Keratinocyte (primary cell): ENCODE data around the gene PLCXD1. TPM values are rescaled to one million over a fixed set of nuclear protein-coding genes. Genes with fewer than 3 reads are reported as not detected.
"Not testable (repeated sequence)": the region's sequence is repeated elsewhere in the genome, so short reads cannot be mapped to it uniquely, and the experiment has no call there.

Experiments used
- DNase-seq: peaks from one replicate; pipeline ENCODE4 v3.0.0-alpha.2; 2011; ENCODE audit warnings: low read depth, missing footprints, low spot score
- FAIRE-seq: peaks from 2 replicates; lab custom pipeline; 2011; peaks lifted over from hg19 to GRCh38; lab: Jason Lieb, UNC
- H2AFZ ChIP-seq: 2 replicates; pipeline ENCODE4 v1.6.0; 2012; ENCODE audit warnings: low read length, control low read depth, inconsistent platforms; ENCODE audit not compliant: control insufficient read depth
- H3K27ac ChIP-seq: 2 replicates; pipeline ENCODE4 v1.5.1; 2011; ENCODE audit warnings: low read length; ENCODE audit not compliant: control insufficient read depth, insufficient read depth
- H3K27me3 ChIP-seq: 3 replicates; pipeline ENCODE4 v1.6.0; 2011; ENCODE audit warnings: low read length; ENCODE audit not compliant: control insufficient read depth, insufficient read depth; ENCODE audit errors: extremely low read depth
- H3K36me3 ChIP-seq, 2 experiments: 2 replicates in 1 of 2; 3 replicates in 1 of 2; pipeline ENCODE4 v1.5.1; 2011; ENCODE audit warnings: low read length in 2 of 2, mild to moderate bottlenecking in 1 of 2; ENCODE audit not compliant: control insufficient read depth in 2 of 2, insufficient read depth in 2 of 2; ENCODE audit errors: extremely low read depth in 1 of 2
- H3K4me1 ChIP-seq: 3 replicates; pipeline ENCODE4 v1.5.1; 2011; ENCODE audit warnings: low read length; ENCODE audit not compliant: control insufficient read depth, insufficient read depth; ENCODE audit errors: extremely low read depth
- H3K4me2 ChIP-seq: 3 replicates; pipeline ENCODE4 v1.6.0; 2011; ENCODE audit warnings: low read depth, low read length; ENCODE audit not compliant: control insufficient read depth, insufficient read depth; ENCODE audit errors: extremely low read depth
- H3K4me3 ChIP-seq, 3 experiments: fragments of 200-600 bp in 1 of 3; sonication (generic) in 1 of 3; 2 replicates in 2 of 3; 3 replicates in 1 of 3; pipeline ENCODE4 v1.5.1; 2011 to 2016; ENCODE audit warnings: low read length in 3 of 3, mild to moderate bottlenecking in 3 of 3, control low read depth in 2 of 3, inconsistent platforms in 1 of 3, low read depth in 1 of 3, mixed read lengths in 1 of 3, mixed run types in 1 of 3, moderate library complexity in 1 of 3; ENCODE audit not compliant: control insufficient read depth in 2 of 3, insufficient read depth in 2 of 3; ENCODE audit errors: extremely low read depth in 1 of 3
- H3K79me2 ChIP-seq: 2 replicates; pipeline ENCODE4 v1.6.0; 2012; ENCODE audit warnings: low read length; ENCODE audit not compliant: control insufficient read depth, insufficient read depth
- H3K9ac ChIP-seq: 3 replicates; pipeline ENCODE4 v1.6.0; 2011; ENCODE audit warnings: low read length; ENCODE audit not compliant: control insufficient read depth, insufficient read depth; ENCODE audit errors: extremely low read depth
- H3K9me1 ChIP-seq: 3 replicates; pipeline ENCODE4 v1.6.0; 2011; ENCODE audit warnings: low read length; ENCODE audit not compliant: control insufficient read depth, insufficient read depth; ENCODE audit errors: extremely low read depth
- H3K9me3 ChIP-seq: 2 replicates; pipeline ENCODE4 v1.5.1; 2012; ENCODE audit warnings: low read depth, low read length; ENCODE audit not compliant: control insufficient read depth
- H4K20me1 ChIP-seq: 3 replicates; pipeline ENCODE4 v1.6.0; 2011; ENCODE audit warnings: low read length; ENCODE audit not compliant: control insufficient read depth, insufficient read depth; ENCODE audit errors: extremely low read depth
- EZH2 ChIP-seq: IDR thresholded peaks from one replicate; pipeline ENCODE4 v1.6.1; 2012; ENCODE audit warnings: inconsistent platforms, mild to moderate bottlenecking, low read length, moderate library complexity
- dilution Hi-C: fragments of 300-500 bp; cut with MboI; formaldehyde crosslinking; loops from one replicate; pipeline ENCODE4 v1.7.0; 2020; ENCODE audit warnings: low sequenced_read_pairs; ENCODE audit not compliant: extremely low pct_ligation_motif_present
- polyA plus RNA-seq, 5 experiments: library from polyadenylated mRNA; depleted of rRNA in 3 of 5; stranded (reverse) in 3 of 5; stranded (forward) in 1 of 5; unstranded in 1 of 5; fragments of >200 nt; gene quantifications; 1 replicate in 1 of 5; 2 replicates in 3 of 5; 3 replicates in 1 of 5; pipeline versions ENCODE4 v1.2.1 to v1.2.3, GENCODE V29; 2011 to 2012; ENCODE audit warnings: missing spikeins in 2 of 5, low read depth in 1 of 5, low replicate concordance in 1 of 5
- TF ChIP-seq, protein P1 (sequence below), 3 experiments: IDR thresholded peaks in 1 of 3; conservative IDR thresholded peaks in 1 of 3; optimal IDR thresholded peaks in 1 of 3; 2 replicates in 2 of 3; 3 replicates in 1 of 3; pipeline versions ENCODE3 to v1.5.1; 2011; ENCODE audit warnings: low read length in 3 of 3, mild to moderate bottlenecking in 3 of 3, moderate library complexity in 2 of 3, control low read depth in 1 of 3, inconsistent platforms in 1 of 3; ENCODE audit not compliant: insufficient read depth in 2 of 3; ENCODE audit errors: extremely low read depth in 1 of 3

The PLCXD1 gene
- polyA plus RNA-seq, 1 donor (not counting 4 experiments of a cell fraction or from before 2014, with no cell fraction given): 6.3 TPM

DNA sequence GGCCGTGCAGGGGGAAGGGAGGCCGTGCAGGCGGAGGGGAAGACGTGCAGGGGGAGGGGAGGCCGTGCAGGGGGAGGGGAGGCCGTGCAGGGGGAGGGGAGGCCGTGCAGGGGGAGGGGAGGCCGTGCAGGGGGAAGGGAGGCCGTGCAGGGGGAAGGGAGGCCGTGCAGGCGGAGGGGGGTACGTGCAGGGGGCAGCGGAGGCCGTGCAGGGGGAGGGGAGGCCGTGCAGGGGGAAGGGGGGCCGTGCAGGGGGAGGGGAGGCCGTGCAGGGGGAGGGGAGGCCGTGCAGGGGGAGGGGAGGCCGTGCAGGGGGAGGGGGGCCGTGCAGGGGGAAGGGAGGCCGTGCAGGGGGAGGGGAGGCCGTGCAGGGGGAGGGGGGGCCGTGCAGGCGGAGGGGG lies 459 bp upstream of the PLCXD1 start:
- DNase-seq, H3K9me1 ChIP-seq, H3K4me3 ChIP-seq, H2AFZ ChIP-seq, H4K20me1 ChIP-seq, H3K9me3 ChIP-seq, FAIRE-seq, H3K4me2 ChIP-seq, H3K27ac ChIP-seq, H3K4me1 ChIP-seq, H3K79me2 ChIP-seq, H3K27me3 ChIP-seq, dilution Hi-C loops, H3K9ac ChIP-seq: not testable (repeated sequence)
- H3K36me3 ChIP-seq: peaks cover 1 to 15% of the 10 kb centered on the region in 2 experiments

DNA sequence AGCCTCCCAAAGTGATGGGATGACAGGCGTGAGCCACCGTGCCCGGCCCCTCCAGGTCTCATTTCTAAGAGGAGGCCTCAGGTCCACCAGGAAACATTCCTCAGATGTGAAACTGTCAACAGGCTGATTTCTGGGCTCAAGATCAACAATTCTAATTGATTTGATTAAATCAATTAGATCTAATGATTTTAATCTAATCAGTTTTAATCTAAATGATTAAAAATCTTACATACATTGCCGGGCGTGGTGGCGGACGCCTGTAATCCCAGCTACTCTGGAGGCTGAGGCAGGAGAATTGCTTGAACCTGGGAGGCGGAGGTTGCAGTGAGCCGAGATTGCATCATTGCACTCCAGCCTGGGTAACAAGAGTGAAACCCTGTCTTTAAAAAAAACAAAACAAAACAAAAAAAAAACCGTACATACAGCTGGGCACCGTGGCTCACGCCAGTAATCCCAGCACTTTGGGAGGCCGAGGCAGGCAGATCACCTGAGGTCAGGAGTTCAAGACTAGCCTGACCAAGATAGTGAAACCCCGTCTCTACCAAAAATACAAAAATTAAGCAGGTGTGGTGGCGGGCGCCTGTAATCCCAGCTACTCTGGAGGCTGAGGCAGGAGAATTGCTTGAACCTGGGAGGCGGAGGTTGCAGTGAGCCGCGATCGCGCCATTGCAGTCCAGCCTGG lies 960 bp downstream of the PLCXD1 start:
- FAIRE-seq, H3K4me1 ChIP-seq, H4K20me1 ChIP-seq, H3K27ac ChIP-seq, H3K9me3 ChIP-seq, DNase-seq, H3K27me3 ChIP-seq, H3K79me2 ChIP-seq, dilution Hi-C loops, H3K9me1 ChIP-seq, H2AFZ ChIP-seq: not testable (repeated sequence)
- peak overlapping the region; percentile 59 for H3K4me2 ChIP-seq
- H3K9ac ChIP-seq: peak overlapping the region; percentile 46
- H3K36me3 ChIP-seq: peaks cover 1 to 17% of the 10 kb centered on the region in 2 experiments
- H3K4me3 ChIP-seq: peak overlapping the region in 1 of 3 experiments; percentile 43

DNA sequence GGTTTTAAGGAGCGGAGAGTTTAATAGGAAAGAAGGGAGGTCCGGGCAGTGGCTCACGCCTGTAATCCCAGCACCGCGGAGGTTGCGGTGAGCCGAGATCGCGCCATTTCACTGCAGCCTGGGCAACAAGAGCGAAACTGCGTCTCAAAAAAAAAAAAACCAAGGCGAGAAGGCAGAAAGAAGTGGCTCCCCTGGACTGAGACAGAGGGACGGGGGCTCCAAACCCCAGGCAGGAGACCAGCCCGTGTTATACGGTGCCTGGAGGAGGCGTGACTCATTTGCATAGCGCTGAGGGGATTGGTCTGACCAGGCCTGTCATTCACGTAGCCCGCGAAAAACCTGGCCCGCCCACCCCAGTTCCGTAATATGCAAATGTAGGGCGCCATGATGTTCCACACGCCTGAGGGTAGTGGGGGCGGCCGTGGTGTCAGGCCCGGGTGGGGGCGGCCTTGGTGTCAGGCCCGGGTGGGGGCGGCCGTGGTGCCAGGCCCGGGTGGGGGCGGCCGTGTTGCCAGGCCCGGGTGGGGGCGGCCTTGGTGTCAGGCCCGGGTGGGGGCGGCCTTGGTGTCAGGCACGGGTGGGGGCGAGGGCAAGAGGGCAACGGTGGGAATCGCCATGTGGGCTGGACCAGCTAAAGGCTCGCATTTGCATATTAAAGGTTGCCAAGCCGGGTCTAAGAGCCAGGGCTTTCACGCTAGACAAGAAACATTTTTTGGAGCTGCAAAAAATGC lies 2.1 kb downstream of the PLCXD1 start:
- Histone ChIP-seq H3K27me3 (no peaks in the 10 kb centered on the region), H3K27ac (peak overlapping the region; percentile 82), H3K79me2 (peaks cover 5% of the 10 kb centered on the region), H3K9me1 (no peaks in the 10 kb centered on the region), H3K9me3 (peaks cover 5% of the 10 kb centered on the region), H3K9ac (peak overlapping the region; percentile 81), H4K20me1 (no peaks in the 10 kb centered on the region), H3K36me3 (peaks cover 4 to 22% of the 10 kb centered on the region in 2 experiments), H3K4me2 (peak overlapping the region; percentile 94), H3K4me1 (peaks cover 6% of the 10 kb centered on the region), H3K4me3 (peak overlapping the region; percentile 35 to 91 (median 75)), H2AFZ (peak overlapping the region; percentile 99)
- FAIRE-seq (peak; percentile 94), DNase-seq (no peak)
- dilution Hi-C loops: no loop called here
- TF ChIP-seq, protein P1, sequence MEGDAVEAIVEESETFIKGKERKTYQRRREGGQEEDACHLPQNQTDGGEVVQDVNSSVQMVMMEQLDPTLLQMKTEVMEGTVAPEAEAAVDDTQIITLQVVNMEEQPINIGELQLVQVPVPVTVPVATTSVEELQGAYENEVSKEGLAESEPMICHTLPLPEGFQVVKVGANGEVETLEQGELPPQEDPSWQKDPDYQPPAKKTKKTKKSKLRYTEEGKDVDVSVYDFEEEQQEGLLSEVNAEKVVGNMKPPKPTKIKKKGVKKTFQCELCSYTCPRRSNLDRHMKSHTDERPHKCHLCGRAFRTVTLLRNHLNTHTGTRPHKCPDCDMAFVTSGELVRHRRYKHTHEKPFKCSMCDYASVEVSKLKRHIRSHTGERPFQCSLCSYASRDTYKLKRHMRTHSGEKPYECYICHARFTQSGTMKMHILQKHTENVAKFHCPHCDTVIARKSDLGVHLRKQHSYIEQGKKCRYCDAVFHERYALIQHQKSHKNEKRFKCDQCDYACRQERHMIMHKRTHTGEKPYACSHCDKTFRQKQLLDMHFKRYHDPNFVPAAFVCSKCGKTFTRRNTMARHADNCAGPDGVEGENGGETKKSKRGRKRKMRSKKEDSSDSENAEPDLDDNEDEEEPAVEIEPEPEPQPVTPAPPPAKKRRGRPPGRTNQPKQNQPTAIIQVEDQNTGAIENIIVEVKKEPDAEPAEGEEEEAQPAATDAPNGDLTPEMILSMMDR (optimal IDR thresholded peaks at IDR 0.05 in 1 of 3, IDR thresholded peaks at IDR 0.05 in 1 of 3, conservative IDR thresholded peaks at IDR 0.05 in 1 of 3; ENCODE audit: extremely low read depth in 1 of 3, insufficient read depth in 2 of 3, low read length in 3 of 3): no peak
- TF ChIP-seq EZH2: no peak
